Activated CD8-positive, alpha-beta memory T cell treated with anti-CD3 and anti-CD28 coated beads, Interleukin-2, amount 10 ng/mL, durations not matched to agents 7 days and 5 days (primary cell): ENCODE data around the gene DNAAF1. TPM values are rescaled to one million over a fixed set of nuclear protein-coding genes. Genes with fewer than 3 reads are reported as not detected.

Experiments
- ATAC-seq: fragments of 150-1000 bp; cut with Tn5 transposase; one replicate; pipeline ENCODE4 v1.10.0; 2021; ENCODE audit warnings: moderate library complexity
- CTCF ChIA-PET: fragments of 350-600 bp; sonication (Branson Sonifier 250); formaldehyde crosslinking; loops from one replicate; lab custom pipeline; 2021; ENCODE audit warnings: antibody characterized with exemption; lab: Charles Lee
- DNase-seq: peaks from one replicate; pipeline ENCODE4 v3.0.0-alpha.2; 2020
- H3K27ac Mint-ChIP-seq: one replicate; pipeline ENCODE4 v1.8.0; 2021; ENCODE audit warnings: mild to moderate bottlenecking, mixed read lengths
- H3K27me3 Mint-ChIP-seq: one replicate; pipeline ENCODE4 v1.8.0; 2021; ENCODE audit warnings: mixed read lengths
- H3K36me3 Mint-ChIP-seq: one replicate; pipeline ENCODE4 v1.8.0; 2021; ENCODE audit warnings: mild to moderate bottlenecking, mixed read lengths
- H3K4me1 Mint-ChIP-seq: one replicate; pipeline ENCODE4 v1.8.0; 2021; ENCODE audit warnings: mixed read lengths
- H3K4me3 Mint-ChIP-seq: one replicate; pipeline ENCODE4 v1.8.0; 2021; ENCODE audit warnings: mild to moderate bottlenecking, moderate library complexity, mixed read lengths
- H3K9me3 Mint-ChIP-seq: one replicate; pipeline ENCODE4 v1.8.0; 2022; ENCODE audit warnings: low read depth, mixed read lengths
- total RNA-seq, 2 experiments: library from RNA; stranded (reverse); gene quantifications; one replicate each; pipeline ENCODE4 v1.2.3, GENCODE V29; 2021

The DNAAF1 gene
- total RNA-seq: not detected

GRCh38 chr16:84144859-84145639, at the start of gene DNAAF1, which contains the start of gene HSDL1:
Gene DNAAF1 (plus strand): TSS chr16:84145308. CDS start chr16:84145441, 133 bp downstream.
Gene HSDL1 (minus strand): TSS chr16:84145177. CDS start chr16:84131321, 13,856 bp downstream.
- ATAC-seq (peak; percentile 91), DNase-seq (peak; percentile 93)
- H3K36me3 Mint-ChIP-seq: peaks cover 2% of the 10 kb centered on the region
- peak within 1 kb of the TSS; percentile 86 for H3K27ac Mint-ChIP-seq
- H3K27me3 Mint-ChIP-seq: peaks cover 12% of the 10 kb centered on the region
- H3K4me3 Mint-ChIP-seq: peak within 1 kb of the TSS; percentile 90
- CTCF ChIA-PET: interaction anchor here (0.6 to 3.1 kb wide), 8 partner anchors 13 to 356 kb away, joined by 3 to 13 read pairs (median 4); partner anchors contain the start of genes MBTPS1 and TAF1C
- H3K4me1 Mint-ChIP-seq: peaks cover 14% of the 10 kb centered on the region
- H3K9me3 Mint-ChIP-seq: no peaks in the 10 kb centered on the region

GRCh38 chr16:84095466-84095865, 49.6 kb upstream of the DNAAF1 start:
- no peak overlapping the region for H3K27ac Mint-ChIP-seq
- CTCF ChIA-PET: interaction anchor here (1.9 kb wide), 1 partner anchor 11 kb away, joined by 4 read pairs; no protein-coding TSS in a partner anchor
- no peak overlapping the region for H3K4me3 Mint-ChIP-seq
- H3K36me3 Mint-ChIP-seq: peaks cover 43% of the 10 kb centered on the region
- no peaks in the 10 kb centered on the region for H3K27me3 Mint-ChIP-seq
- H3K9me3 Mint-ChIP-seq: no peaks in the 10 kb centered on the region
- ATAC-seq (no peak), DNase-seq (no peak)
- peaks cover 17% of the 10 kb centered on the region for H3K4me1 Mint-ChIP-seq

- Mint-ChIP-seq H3K27ac (no peak overlapping the region), H3K4me1 (peaks cover 18% of the 10 kb centered on the region), H3K4me3 (no peak overlapping the region), H3K36me3 (peaks cover 41% of the 10 kb centered on the region), H3K27me3 (no peaks in the 10 kb centered on the region), H3K9me3 (no peaks in the 10 kb centered on the region)
- DNase-seq (no peak), ATAC-seq (no peak)
- CTCF ChIA-PET: interaction anchor here (1.0 to 1.5 kb wide), 3 partner anchors 8 to 11 kb away, joined by 3 to 6 read pairs (median 3); no protein-coding TSS in a partner anchor
Measured at GRCh38 chr16:84096447-84097005, 48.6 kb upstream of the DNAAF1 start.

DNA sequence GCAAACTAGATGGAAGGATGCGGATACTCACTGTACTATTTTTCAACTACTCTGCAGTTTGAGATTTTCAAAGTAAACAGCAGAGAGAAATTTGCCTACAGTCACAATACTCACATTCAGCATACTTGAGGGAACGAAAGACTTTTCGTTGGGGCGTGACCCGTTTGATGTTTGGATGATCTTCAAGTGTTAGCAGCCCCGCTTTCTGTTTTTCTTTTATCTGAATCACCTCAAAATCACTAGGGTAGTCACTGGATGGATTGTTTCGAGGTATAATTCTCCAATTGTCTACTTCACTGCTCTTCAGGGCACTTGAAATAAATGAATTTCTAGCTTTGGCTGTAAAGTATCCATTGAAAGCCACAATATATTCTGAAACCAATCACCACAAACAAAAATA, 46.2 kb upstream of the DNAAF1 start:
- H3K4me3 Mint-ChIP-seq: no peak overlapping the region
- H3K36me3 Mint-ChIP-seq: peaks cover 33% of the 10 kb centered on the region
- peaks cover 23% of the 10 kb centered on the region for H3K4me1 Mint-ChIP-seq
- no peak for ATAC-seq
- no peak overlapping the region for H3K27ac Mint-ChIP-seq
- DNase-seq: no peak
- no peaks in the 10 kb centered on the region for H3K9me3 Mint-ChIP-seq
- no peaks in the 10 kb centered on the region for H3K27me3 Mint-ChIP-seq
- CTCF ChIA-PET: interaction anchor here (0.6 to 1.8 kb wide), 3 partner anchors 14 to 88 kb away, joined by 4 to 7 read pairs (median 7); partner anchors contain the start of gene TAF1C

- CTCF ChIA-PET: interaction anchor here (1.3 to 1.9 kb wide), 4 partner anchors 15 to 83 kb away, joined by 3 to 7 read pairs (median 5); partner anchors contain the start of genes DNAAF1, HSDL1 and TAF1C
- Mint-ChIP-seq H3K27ac (no peak overlapping the region), H3K4me1 (peaks cover 21% of the 10 kb centered on the region), H3K4me3 (no peak overlapping the region), H3K9me3 (no peaks in the 10 kb centered on the region), H3K27me3 (no peaks in the 10 kb centered on the region), H3K36me3 (peaks cover 13% of the 10 kb centered on the region)
- DNase-seq (no peak), ATAC-seq (no peak)
Measured at GRCh38 chr16:84103678-84104077, 41.4 kb upstream of the DNAAF1 start.

DNA sequence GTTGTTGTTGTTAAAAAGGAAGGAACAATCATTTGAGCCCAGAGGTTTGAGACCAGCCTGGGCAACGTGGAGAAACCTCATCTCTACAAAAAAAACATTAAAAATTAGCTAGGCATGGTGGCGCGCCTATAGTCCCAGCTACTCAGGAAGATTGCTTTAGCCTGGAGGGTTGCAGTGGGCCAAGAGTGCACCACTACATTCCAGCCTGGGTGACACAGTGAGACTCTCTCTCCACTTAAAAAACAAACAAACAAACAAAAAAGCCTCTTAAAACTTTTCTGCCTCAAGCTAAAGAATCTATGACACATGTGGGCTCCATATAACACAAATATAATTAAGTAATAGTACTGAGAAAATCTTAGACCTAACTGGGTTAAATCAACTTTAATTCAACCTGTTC, 40.9 kb upstream of the DNAAF1 start:
- H3K9me3 Mint-ChIP-seq: no peaks in the 10 kb centered on the region
- CTCF ChIA-PET: interaction anchor here (1.6 to 1.9 kb wide), 2 partner anchors 16 to 20 kb away, joined by 4 to 7 read pairs; no protein-coding TSS in a partner anchor
- no peak overlapping the region for H3K4me3 Mint-ChIP-seq
- H3K27ac Mint-ChIP-seq: no peak overlapping the region
- H3K36me3 Mint-ChIP-seq: peaks cover 11% of the 10 kb centered on the region
- ATAC-seq: no peak
- peaks cover 16% of the 10 kb centered on the region for H3K4me1 Mint-ChIP-seq
- H3K27me3 Mint-ChIP-seq: no peaks in the 10 kb centered on the region
- DNase-seq: no peak

DNA sequence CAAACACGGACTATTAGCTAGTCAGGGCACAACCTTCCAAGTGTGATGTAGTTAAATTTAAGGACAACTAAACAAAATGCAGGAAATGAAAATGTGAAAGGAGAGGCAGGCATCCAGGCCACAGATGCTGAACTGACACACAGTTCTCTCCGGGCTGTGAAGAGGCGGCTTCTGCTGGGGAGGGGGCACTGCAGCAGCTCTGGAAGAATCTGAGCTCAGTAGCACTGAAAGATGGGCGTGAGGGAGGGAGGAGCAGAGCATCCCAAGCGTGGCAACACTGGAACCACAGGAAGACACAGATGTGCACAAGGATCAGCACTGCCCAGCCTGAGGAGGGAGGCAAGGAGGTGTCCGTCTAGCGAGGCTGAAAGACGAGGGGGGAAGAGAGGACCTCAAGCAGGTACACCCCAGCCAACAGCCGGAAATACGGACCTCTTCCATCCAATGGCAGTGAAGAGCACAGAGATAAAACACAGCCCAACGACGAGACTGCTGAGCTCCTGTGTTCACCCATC, 39.8 kb upstream of the DNAAF1 start:
- no peak overlapping the region for H3K4me3 Mint-ChIP-seq
- no peak overlapping the region for H3K27ac Mint-ChIP-seq
- CTCF ChIA-PET: interaction anchor here (0.8 to 1.2 kb wide), 4 partner anchors 10 to 82 kb away, joined by 3 to 4 read pairs (median 4); partner anchors contain the start of genes MBTPS1 and TAF1C
- H3K9me3 Mint-ChIP-seq: no peaks in the 10 kb centered on the region
- no peaks in the 10 kb centered on the region for H3K27me3 Mint-ChIP-seq
- DNase-seq: no peak
- peaks cover 6% of the 10 kb centered on the region for H3K4me1 Mint-ChIP-seq
- peaks cover 9% of the 10 kb centered on the region for H3K36me3 Mint-ChIP-seq
- ATAC-seq: no peak

- DNase-seq: no peak
- no peak overlapping the region for H3K27ac Mint-ChIP-seq
- H3K36me3 Mint-ChIP-seq: peaks cover 8% of the 10 kb centered on the region
- peaks cover 12% of the 10 kb centered on the region for H3K4me1 Mint-ChIP-seq
- H3K27me3 Mint-ChIP-seq: no peaks in the 10 kb centered on the region
- no peak for ATAC-seq
- H3K9me3 Mint-ChIP-seq: no peaks in the 10 kb centered on the region
- H3K4me3 Mint-ChIP-seq: no peak overlapping the region
- CTCF ChIA-PET: interaction anchor here (0.9 to 1.7 kb wide), 4 partner anchors 9 to 81 kb away, joined by 3 to 4 read pairs (median 4); partner anchors contain the start of gene TAF1C
Measured at GRCh38 chr16:84105948-84106740, 39.0 kb upstream of the DNAAF1 start.

DNA sequence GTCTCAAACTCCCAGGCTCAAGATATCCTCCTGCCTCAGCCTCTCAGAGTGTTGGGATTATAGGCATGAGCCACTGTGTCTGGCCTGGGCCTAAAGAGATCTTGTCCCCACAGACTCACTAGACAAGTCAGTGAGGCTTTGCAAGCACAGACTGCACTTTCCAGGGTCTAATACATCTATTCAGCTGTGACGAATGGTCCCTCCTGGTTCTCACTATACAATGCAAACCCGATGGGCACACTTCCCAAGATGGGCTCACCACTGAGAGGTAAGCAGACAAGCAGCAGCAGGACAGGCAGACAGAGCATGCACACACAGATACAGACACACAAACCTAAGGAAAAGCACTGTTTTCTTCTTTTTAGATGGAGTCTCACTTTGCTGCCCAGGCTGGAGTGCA, 37.2 kb upstream of the DNAAF1 start:
- no peaks in the 10 kb centered on the region for H3K27me3 Mint-ChIP-seq
- peaks cover 10% of the 10 kb centered on the region for H3K4me1 Mint-ChIP-seq
- ATAC-seq: no peak
- peaks cover 3% of the 10 kb centered on the region for H3K36me3 Mint-ChIP-seq
- H3K27ac Mint-ChIP-seq: no peak overlapping the region
- DNase-seq: no peak
- no peak overlapping the region for H3K4me3 Mint-ChIP-seq
- CTCF ChIA-PET: no interaction called here
- no peaks in the 10 kb centered on the region for H3K9me3 Mint-ChIP-seq

- peaks cover 6% of the 10 kb centered on the region for H3K36me3 Mint-ChIP-seq
- peaks cover 12% of the 10 kb centered on the region for H3K4me1 Mint-ChIP-seq
- CTCF ChIA-PET: no interaction called here
- no peaks in the 10 kb centered on the region for H3K9me3 Mint-ChIP-seq
- H3K27me3 Mint-ChIP-seq: no peaks in the 10 kb centered on the region
- no peak overlapping the region for H3K4me3 Mint-ChIP-seq
- DNase-seq (no peak), ATAC-seq (no peak)
- H3K27ac Mint-ChIP-seq: no peak overlapping the region
Measured at GRCh38 chr16:84109598-84110335, 35.3 kb upstream of the DNAAF1 start.

DNA sequence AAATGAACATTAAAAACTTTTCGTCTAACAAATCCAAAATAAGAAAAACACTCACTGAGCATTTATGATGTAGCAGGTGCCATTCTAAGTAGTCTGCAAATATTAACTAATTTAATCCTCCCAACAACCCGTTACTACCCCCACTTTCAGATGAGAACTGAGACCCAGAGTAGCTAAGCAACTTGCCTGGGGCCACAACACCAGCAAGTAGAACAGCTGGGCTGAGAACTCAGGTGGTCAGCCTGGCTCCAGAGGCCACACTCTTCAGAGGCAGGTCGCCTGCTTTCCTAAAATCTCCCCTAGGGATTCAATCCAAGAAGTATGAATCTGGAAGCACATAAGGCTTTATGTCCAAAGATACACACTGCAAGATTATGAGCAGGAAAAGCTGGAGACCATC, 34.6 kb upstream of the DNAAF1 start:
- H3K4me1 Mint-ChIP-seq: peaks cover 16% of the 10 kb centered on the region
- ATAC-seq (no peak), DNase-seq (no peak)
- H3K27ac Mint-ChIP-seq: no peak overlapping the region
- H3K27me3 Mint-ChIP-seq: no peaks in the 10 kb centered on the region
- CTCF ChIA-PET: interaction anchor here (0.9 kb wide), 1 partner anchor 26 kb away, joined by 3 read pairs; no protein-coding TSS in a partner anchor
- no peak overlapping the region for H3K4me3 Mint-ChIP-seq
- H3K36me3 Mint-ChIP-seq: peaks cover 6% of the 10 kb centered on the region
- no peaks in the 10 kb centered on the region for H3K9me3 Mint-ChIP-seq

DNA sequence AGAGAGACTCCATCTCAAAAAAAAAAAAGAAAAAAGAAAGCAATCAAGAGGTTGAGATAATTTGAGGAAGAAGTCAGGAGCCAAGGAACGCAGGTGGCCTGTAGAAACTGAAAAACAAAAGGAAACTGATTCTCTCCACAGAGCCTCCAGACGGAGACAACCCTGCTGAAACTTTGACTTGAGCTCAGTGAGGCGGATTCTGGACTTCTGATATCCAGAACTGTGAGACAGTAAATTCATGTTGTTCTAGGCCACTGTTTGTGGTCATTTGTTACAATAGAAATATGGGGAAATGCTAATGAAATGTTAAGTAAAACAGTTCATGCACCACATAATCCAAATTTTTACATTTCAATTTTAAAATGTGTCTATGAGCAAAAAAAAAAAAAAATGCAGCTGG, 33.6 kb upstream of the DNAAF1 start:
- no peak for ATAC-seq
- peaks cover 6% of the 10 kb centered on the region for H3K36me3 Mint-ChIP-seq
- no peak for DNase-seq
- no peaks in the 10 kb centered on the region for H3K9me3 Mint-ChIP-seq
- no peak overlapping the region for H3K27ac Mint-ChIP-seq
- H3K27me3 Mint-ChIP-seq: no peaks in the 10 kb centered on the region
- CTCF ChIA-PET: interaction anchor here (0.9 kb wide), 1 partner anchor 27 kb away, joined by 3 read pairs; no protein-coding TSS in a partner anchor
- no peak overlapping the region for H3K4me3 Mint-ChIP-seq
- peaks cover 19% of the 10 kb centered on the region for H3K4me1 Mint-ChIP-seq
